ENCODE results near the gene HIPK3. TPM values are rescaled to one million over a fixed set of nuclear protein-coding genes. Genes with fewer than 3 reads are reported as not detected.

Gene HIPK3
- total and polyA plus RNA-seq, 10 of the 15 experiments (the other 5 are each of a cell fraction or from before 2014, with no cell fraction given) = 3.4 to 26.5 (median 13.6) TPM

DNA sequence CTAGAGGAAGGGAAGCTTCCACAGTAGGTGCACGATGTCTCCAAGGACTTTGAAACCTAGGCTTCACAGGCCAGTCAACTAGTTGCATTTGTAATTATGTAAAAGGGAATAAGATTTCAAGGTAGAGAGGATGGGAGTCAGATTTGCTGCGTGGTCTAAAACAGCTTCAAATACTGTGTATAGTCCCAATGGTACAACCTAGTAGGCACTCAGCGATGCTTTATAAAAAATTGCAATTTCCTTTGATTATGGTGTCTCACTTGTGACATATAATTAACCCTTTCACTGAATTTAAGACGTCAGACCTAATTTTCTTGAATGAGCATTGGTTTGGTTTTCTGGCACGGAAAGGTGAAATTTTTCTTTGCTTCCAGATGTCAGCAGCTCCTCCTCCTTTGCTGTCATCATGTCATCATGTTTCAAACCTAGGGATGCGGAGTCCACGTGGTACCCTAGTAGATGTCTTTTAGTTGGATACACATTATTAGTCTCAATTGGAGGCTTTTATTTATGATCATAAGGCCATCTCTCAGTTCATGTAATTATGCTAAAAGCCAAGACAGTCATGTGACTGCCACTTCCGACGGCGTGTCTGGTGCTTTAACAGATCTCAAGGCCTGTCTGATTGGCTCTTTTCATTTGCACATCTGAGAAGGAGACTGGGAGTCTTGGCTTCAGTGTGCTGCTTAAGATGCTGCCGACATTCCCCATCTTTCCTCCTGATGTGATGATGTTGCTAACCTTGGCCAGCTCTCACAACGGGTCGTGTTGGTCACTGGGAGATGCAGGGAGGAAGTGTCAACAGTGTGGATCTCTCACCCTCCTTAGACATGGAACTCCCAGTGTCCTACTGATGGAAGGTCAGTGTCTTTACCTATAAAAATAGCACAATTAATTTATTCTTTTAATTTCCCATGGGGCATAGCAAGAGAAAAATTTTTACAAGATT, 134.0 kb downstream of the HIPK3 start (continued):
- no peak for TF ChIP-seq KDM1A (IDR thresholded peaks at IDR 0.05; ENCODE audit: borderline replicate concordance)
- no peak for TF ChIP-seq TCF7 (IDR thresholded peaks at IDR 0.05; ENCODE audit: borderline replicate concordance)
- TF ChIP-seq NBN (IDR thresholded peaks at IDR 0.05) = no peak

- 100% methylated on average over 2 of the region's 2 CpGs for WGBS (ENCODE audit: insufficient coverage, insufficient replicate concordance, low lambda C conversion rate, missing lambda C conversion rate)
- ATAC-seq = no peak
- in situ Hi-C loops (cut with MboI) = no loop called here
These were observed 134.7 kb downstream of the HIPK3 start for GRCh38 chr11:33391893-33392251.

More at GRCh38 chr11:33391893-33392251, 134.7 kb downstream of the HIPK3 start:
- Histone ChIP-seq H3K9ac (ENCODE audit: control insufficient read depth, insufficient read depth, low read length) (no peak overlapping the region), H2AFZ (ENCODE audit: control insufficient read depth, low read depth, low read length) (no peak overlapping the region), H3K4me1 (ENCODE audit: control insufficient read depth, insufficient read depth, low read length) (peaks cover 28% of the 10 kb centered on the region), H3K79me2 (ENCODE audit: control insufficient read depth, insufficient read depth, low read length) (no peaks in the 10 kb centered on the region), H3K4me2 (ENCODE audit: control insufficient read depth, insufficient read depth) (no peak overlapping the region), H3K27ac (ENCODE audit: control insufficient read depth, insufficient read depth) (no peak overlapping the region), H4K20me1 (ENCODE audit: control insufficient read depth, insufficient read depth) (no peaks in the 10 kb centered on the region), H3K4me3 (no peak overlapping the region), H3K27me3 (replicated peaks in 1 of 2; ENCODE audit: control insufficient read depth in 2 of 2, insufficient read depth in 2 of 2, low read length in 1 of 2) (no peaks in the 10 kb centered on the region), H3K36me3 (ENCODE audit: control insufficient read depth in 2 of 2, insufficient read depth in 2 of 2, low read length in 1 of 2) (no peaks in the 10 kb centered on the region), H3K9me3 (replicated peaks; ENCODE audit: control insufficient read depth, insufficient read depth, low read length) (no peaks in the 10 kb centered on the region)
- ChIA-PET CTCF (no interaction called here), POLR2A (no interaction called here), SMC1A (ENCODE audit: uncharacterized antibody, unreplicated experiment) (interaction anchor here (0.9 kb wide), 1 partner anchor 28 kb away, joined by 4 read pairs; no protein-coding TSS in a partner anchor), RAD21 (ENCODE audit: unreplicated experiment) (no interaction called here)
- FAIRE-seq = no peak
- BruUV-seq (replicated peaks) = no TSS peak
- intact Hi-C loops (cut with micrococcal nuclease; ENCODE audit: unreplicated experiment) = no loop called here
- no peak for TF ChIP-seq CBX5 (IDR thresholded peaks at IDR 0.05; ENCODE audit: low read depth)
- TF ChIP-seq HDAC6 (IDR thresholded peaks at IDR 0.05; ENCODE audit: unreplicated experiment) = no peak
- TF ChIP-seq, protein P1, sequence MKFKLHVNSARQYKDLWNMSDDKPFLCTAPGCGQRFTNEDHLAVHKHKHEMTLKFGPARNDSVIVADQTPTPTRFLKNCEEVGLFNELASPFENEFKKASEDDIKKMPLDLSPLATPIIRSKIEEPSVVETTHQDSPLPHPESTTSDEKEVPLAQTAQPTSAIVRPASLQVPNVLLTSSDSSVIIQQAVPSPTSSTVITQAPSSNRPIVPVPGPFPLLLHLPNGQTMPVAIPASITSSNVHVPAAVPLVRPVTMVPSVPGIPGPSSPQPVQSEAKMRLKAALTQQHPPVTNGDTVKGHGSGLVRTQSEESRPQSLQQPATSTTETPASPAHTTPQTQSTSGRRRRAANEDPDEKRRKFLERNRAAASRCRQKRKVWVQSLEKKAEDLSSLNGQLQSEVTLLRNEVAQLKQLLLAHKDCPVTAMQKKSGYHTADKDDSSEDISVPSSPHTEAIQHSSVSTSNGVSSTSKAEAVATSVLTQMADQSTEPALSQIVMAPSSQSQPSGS (IDR thresholded peaks at IDR 0.05; ENCODE audit: low read length) = no peak
- no peak for TF ChIP-seq SMC3 (IDR thresholded peaks at IDR 0.05; ENCODE audit: borderline replicate concordance, low read length)
- TF ChIP-seq SIX5 (IDR thresholded peaks at IDR 0.05; ENCODE audit: low read depth, low read length, severe bottlenecking) = no peak
- DNase-seq (ENCODE audit: low read depth, low spot score) = no peak
